ENCODE data around the gene CCDC51.

Gene CCDC51

GRCh38 chr3:48425281-48425812 is 14.6 kb downstream of the CCDC51 start:
- no peak overlapping the region for H2AFZ ChIP-seq (ENCODE audit: low read depth, low read length, severe bottlenecking)
- H3K27me3 ChIP-seq (ENCODE audit: low read length): no peaks in the 10 kb centered on the region
- no peak overlapping the region for H3K27ac ChIP-seq (ENCODE audit: low read depth, low read length)
- H3K4me2 ChIP-seq (ENCODE audit: low read depth, low read length, poor library complexity, severe bottlenecking): no peak overlapping the region
- H3K9ac ChIP-seq (ENCODE audit: low read length): no peak overlapping the region
- no peaks in the 10 kb centered on the region for H3K36me3 ChIP-seq (ENCODE audit: low read length)
- H3K79me2 ChIP-seq (ENCODE audit: insufficient read depth, low read length): no peaks in the 10 kb centered on the region
- H3K4me3 ChIP-seq (ENCODE audit: insufficient read depth, low read length, poor library complexity, severe bottlenecking): no peak overlapping the region
- H3F3A ChIP-seq (ENCODE audit: insufficient read depth): no peaks in the 10 kb centered on the region
- H3K9me2 ChIP-seq (replicated peaks; ENCODE audit: insufficient read depth, low read length): no peaks in the 10 kb centered on the region
- no peaks in the 10 kb centered on the region for H3K9me3 ChIP-seq (ENCODE audit: insufficient read depth, low read length)
- no peaks in the 10 kb centered on the region for H4K20me1 ChIP-seq (ENCODE audit: low read depth, low read length)
- TF ChIP-seq EZH2phosphoT487 (conservative IDR thresholded peaks at IDR 0.05; ENCODE audit: low read length): no peak
- no peak for TF ChIP-seq CTCF (IDR thresholded peaks at IDR 0.05; ENCODE audit: insufficient read depth, low read length, poor library complexity, severe bottlenecking)

GRCh38 chr3:48423883-48424695 is 15.8 kb downstream of the CCDC51 start:
- H3K9ac ChIP-seq (ENCODE audit: low read length): no peak overlapping the region

GRCh38 chr3:48423241-48423882 is 16.6 kb downstream of the CCDC51 start:
- no peak overlapping the region for H3K9ac ChIP-seq (ENCODE audit: low read length)
- H3K36me3 ChIP-seq (ENCODE audit: low read length): no peaks in the 10 kb centered on the region
- H3K4me2 ChIP-seq (ENCODE audit: low read depth, low read length, poor library complexity, severe bottlenecking): no peak overlapping the region

More at GRCh38 chr3:48423883-48424695, 15.8 kb downstream of the CCDC51 start:
- H3K9me3 ChIP-seq (ENCODE audit: insufficient read depth, low read length): no peaks in the 10 kb centered on the region
- H3K36me3 ChIP-seq (ENCODE audit: low read length): no peaks in the 10 kb centered on the region
- no peaks in the 10 kb centered on the region for H3K9me2 ChIP-seq (replicated peaks; ENCODE audit: insufficient read depth, low read length)
- H4K20me1 ChIP-seq (ENCODE audit: low read depth, low read length): no peaks in the 10 kb centered on the region
- H3K79me2 ChIP-seq (ENCODE audit: insufficient read depth, low read length): no peaks in the 10 kb centered on the region
- TF ChIP-seq CTCF (IDR thresholded peaks at IDR 0.05; ENCODE audit: insufficient read depth, low read length, poor library complexity, severe bottlenecking) (no peak), EZH2phosphoT487 (conservative IDR thresholded peaks at IDR 0.05; ENCODE audit: low read length) (no peak)
- H3K27ac ChIP-seq (ENCODE audit: low read depth, low read length): no peak overlapping the region
- no peaks in the 10 kb centered on the region for H3F3A ChIP-seq (ENCODE audit: insufficient read depth)
- no peaks in the 10 kb centered on the region for H3K27me3 ChIP-seq (ENCODE audit: low read length)
- H3K4me2 ChIP-seq (ENCODE audit: low read depth, low read length, poor library complexity, severe bottlenecking): no peak overlapping the region
- no peak overlapping the region for H3K4me3 ChIP-seq (ENCODE audit: insufficient read depth, low read length, poor library complexity, severe bottlenecking)
- no peak overlapping the region for H2AFZ ChIP-seq (ENCODE audit: low read depth, low read length, severe bottlenecking)

More at GRCh38 chr3:48423241-48423882, 16.6 kb downstream of the CCDC51 start:
- H3K9me3 ChIP-seq (ENCODE audit: insufficient read depth, low read length): no peaks in the 10 kb centered on the region
- H3K79me2 ChIP-seq (ENCODE audit: insufficient read depth, low read length): no peaks in the 10 kb centered on the region
- no peak overlapping the region for H2AFZ ChIP-seq (ENCODE audit: low read depth, low read length, severe bottlenecking)
- H3K9me2 ChIP-seq (replicated peaks; ENCODE audit: insufficient read depth, low read length): no peaks in the 10 kb centered on the region
- H3K27me3 ChIP-seq (ENCODE audit: low read length): no peaks in the 10 kb centered on the region
- H3F3A ChIP-seq (ENCODE audit: insufficient read depth): no peaks in the 10 kb centered on the region
- no peak overlapping the region for H3K4me3 ChIP-seq (ENCODE audit: insufficient read depth, low read length, poor library complexity, severe bottlenecking)
- no peak for TF ChIP-seq EZH2phosphoT487 (conservative IDR thresholded peaks at IDR 0.05; ENCODE audit: low read length)
- no peaks in the 10 kb centered on the region for H4K20me1 ChIP-seq (ENCODE audit: low read depth, low read length)
- H3K27ac ChIP-seq (ENCODE audit: low read depth, low read length): no peak overlapping the region

Data from SU-DHL-6 (cell line).